Activated CD8-positive, alpha-beta memory T cell treated with anti-CD3 and anti-CD28 coated beads, Interleukin-2, amount 50 U/mL, for 48 hours (primary cell): ENCODE results near the gene TCEA2.
"Not testable (repeated sequence)": the region's sequence is repeated elsewhere in the genome, so short reads cannot be mapped to it uniquely, and the experiment has no call there.

Experiments
- DNase-seq: peaks from one replicate; pipeline ENCODE4 v3.0.0-alpha.2; 2020

Gene TCEA2

DNA sequence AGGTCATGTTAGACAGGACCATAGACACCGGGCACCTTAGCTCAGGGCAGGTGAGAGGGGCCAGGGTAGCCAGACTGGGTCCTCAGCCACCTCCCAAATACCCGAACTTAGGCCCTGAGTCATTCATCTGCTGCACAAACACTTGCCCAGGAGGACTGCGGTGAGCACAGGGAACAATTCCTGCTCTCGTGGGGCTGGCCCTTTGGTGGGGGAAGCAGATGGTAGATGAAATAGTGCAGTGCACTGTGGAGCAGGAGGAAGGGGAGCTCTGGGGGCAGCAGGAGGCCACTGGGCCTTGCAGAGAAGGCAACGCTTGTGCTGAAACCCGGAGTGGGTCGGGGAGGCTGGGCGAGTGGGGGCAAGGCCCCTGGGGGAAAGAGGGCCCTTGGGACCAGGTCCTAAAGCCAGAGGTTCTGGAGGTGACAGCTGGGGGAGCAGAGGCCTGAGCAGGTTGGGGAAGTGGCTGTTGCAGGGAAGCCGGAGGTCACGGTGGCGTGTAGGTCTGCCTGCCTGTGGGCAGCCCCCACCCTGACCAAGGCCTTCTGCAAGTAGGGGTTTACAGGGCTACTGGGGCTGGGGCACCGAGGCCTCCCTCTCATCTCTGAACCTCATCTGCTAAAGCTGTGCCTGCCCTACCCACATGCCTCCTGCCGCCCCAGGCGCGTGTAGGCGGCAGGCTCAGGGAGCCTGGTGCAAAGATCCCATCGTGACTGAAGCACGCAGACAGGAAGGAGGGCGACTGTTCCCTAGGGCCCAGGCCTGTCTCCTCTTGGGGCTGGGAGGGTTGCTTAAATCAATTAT lies 49.0 kb downstream of the TCEA2 start:
- DNase-seq: no peak

DNA sequence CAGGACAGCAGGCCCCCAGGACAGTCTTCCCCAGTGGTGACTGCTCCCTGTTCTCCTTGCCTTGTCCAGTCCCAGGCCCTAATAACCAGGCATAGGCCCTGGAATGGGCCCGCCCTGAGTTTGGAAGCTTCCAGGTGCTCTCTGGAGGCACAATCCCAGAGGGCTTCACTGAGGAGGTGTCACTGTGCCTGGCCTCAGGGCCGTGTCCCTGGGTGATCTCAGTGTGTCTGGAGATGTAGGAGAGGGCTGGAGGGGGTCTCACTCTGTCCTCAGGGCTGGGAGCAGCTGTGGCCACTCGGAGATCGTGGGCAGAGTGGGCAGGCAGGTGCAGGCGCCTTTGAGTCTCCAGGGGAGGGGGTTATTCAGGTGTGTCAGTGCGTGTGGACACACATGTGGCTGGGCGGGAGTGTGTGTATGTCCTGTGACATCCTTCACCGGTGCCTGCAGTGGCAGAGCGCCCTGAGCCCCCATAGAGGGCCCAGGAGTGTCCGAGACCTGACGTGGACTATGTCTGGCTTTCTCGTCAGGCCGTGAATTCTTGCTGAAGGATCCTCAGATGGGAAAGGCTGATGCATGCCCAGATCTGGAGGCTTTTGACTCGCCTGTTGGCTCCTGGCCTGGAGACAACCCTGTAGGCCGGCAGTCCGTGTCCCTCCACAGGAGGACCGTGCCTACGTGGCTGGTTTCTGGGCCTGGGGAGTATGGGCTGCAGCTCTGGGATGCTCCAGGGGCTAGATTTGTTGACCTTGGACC lies 49.9 kb downstream of the TCEA2 start:
- DNase-seq: no peak

DNA sequence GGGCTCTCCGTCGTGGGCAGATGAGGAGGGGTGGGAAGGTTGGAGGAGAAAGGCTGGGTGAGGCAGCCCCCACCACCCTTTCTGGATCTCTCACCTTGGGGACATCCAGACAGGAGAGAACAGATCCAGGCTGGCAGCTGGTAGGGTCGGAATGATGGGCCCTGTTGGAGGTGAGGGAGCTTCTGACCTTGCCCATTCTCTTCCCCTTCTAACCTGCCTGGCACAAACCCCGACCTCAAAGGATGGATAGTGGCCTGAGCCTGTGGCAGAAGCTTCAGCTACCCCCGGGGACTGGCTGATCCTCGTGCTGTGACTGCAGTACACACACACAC lies 50.4 kb downstream of the TCEA2 start:
- DNase-seq: no peak

DNA sequence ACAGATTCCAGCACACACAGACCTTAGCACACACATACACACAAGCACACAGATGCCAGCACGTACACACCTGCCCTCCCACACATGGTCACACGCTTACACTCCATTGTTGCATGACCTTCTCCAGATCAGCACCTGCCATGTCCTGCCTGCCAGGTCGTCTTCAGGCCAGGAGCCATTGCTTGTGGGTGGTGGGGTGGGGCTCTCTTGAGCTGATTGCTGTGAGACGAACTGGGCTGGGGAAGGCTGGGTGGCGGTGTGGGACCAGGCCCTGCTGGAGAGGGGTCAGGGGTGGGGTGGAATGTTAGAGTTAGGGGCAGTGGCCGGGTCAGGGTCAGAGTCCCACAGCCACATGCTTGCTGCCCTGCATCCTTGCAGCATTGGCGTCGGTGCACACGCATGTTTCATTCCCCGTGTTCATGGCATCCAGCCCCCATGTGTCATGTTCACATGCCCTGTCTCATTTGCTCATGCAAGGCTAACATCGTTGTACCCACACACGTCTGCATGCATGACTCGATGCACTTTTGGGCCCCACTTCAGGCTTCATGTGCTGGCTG lies 50.9 kb downstream of the TCEA2 start:
- DNase-seq: no peak

DNA sequence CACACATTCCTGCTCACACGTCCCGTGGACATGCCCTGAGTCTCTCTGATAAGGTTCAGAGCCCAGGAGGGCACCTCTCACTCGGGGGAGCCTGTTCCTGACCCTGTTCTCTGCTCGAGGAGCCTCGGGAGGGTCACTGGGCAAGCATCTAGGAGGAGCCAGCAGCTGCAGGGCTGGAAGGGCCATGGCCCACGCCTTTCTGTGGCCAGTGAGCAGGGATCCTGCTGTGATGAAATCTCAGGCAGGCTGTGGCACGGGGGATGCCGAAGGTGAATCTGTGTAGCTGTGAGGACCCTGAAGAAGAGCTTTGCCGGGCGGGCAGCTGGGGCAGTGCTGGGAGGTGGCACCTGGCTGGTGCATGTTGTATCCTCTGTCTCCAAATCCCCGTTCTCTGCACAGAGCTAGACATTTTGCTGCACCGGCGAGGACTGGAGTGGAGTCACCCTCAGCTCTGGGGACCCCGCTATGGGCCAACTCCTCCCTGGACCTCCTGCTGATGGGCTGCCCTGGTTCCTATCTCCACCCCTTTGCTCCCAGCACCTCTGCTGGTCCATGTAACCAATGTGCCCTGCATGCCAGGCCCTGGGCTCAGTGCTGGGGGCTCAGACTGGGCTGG lies 51.5 kb downstream of the TCEA2 start:
- DNase-seq: no peak

DNA sequence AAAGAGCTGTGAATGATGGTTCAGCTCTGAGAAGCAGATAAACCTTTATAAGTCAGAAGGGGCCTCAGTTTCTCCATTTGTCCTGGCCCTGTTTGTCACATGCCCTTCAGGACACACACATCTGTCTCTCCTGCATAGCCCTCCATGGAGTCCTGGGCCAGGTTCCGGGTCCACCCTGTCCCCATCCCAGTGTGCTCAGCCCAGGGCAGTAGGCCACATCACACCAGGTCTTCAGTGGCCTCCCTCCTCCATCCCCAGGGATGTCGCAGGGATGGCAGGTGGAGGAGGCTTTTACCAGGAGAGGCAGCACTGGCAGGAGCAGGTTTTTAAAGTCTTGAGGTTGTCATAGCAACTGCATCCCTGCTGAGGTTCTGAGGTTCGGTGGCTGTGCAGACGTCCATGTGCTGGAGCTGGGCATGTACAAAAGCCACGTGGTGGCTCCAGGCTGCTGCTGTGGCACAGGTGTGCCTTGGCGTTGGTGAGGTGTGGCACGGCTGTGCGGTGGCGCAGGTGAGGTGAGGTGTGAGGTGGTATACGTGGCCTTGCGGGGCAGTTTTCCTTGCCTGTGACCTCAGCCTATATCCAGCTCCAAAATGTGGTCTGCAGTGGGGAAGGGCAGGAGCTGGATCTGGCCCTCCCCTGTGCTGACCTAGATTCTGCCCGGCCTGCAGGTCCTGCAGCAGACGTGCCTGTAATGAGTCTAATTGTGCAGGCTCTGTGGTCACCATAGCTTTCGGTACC lies 52.3 kb downstream of the TCEA2 start:
- DNase-seq: no peak

DNA sequence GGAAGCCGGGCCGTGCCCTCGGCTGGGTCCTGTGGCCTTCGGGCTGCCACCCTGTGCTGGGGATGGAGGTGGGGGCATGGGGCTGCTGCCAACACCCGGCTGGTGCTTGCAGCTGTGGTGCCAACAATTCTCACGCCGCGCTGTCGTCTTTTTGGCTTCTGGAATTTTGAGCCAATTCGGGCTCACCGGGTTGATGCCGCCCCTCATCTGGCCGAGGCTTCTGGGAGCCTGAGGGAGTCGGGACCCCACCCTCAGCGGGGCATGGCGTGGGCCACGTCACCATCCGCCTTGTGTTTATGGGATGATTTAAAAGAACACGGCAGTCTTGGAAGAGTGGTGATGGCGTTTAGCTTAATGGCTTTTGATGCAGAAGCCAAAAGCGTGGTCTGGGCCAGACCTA lies 53.0 kb downstream of the TCEA2 start:
- DNase-seq: no peak

DNA sequence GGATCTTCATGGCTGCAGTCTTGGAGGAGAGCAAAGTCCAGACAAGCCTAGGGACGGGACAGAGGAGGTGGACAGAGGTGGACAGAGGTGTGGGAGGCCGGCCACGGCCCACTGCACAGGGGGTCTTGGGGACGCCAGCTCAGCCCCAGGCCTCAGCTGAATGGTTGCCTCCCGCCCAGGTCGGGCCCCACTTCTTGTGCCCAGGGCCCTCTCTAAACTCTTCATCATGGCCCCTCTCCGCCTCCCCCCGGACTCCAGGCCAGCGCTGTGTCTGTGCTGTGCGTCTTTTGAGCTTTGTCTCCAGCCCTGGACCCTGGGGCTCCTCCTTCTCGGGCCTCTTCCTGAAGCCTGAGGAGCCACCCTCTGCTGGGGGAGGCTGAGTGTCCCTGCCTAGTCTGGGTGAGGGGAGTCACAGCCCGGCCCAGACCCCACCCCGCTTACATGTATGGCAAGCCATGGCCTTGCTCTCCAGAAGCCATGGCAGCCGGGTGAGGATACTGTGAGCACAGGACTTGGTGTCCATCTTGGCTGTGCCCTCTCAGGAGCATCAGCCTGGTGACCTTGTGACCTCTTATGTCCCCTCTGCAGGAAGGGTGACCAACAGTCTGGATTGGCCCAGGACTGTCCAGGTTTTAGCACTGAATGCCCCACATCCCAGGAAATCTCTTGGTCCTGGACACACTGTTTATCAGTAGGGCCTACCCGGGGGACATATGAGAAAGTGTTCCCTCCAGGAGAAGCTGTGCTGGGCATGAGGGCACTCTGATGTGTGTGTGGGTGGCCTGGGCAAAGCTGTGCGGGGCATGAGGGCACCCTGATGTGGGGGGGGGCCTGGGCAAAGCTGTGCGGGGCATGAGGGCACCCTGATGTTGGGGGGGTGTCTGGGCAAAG lies 53.8 kb downstream of the TCEA2 start:
- DNase-seq: no peak

DNA sequence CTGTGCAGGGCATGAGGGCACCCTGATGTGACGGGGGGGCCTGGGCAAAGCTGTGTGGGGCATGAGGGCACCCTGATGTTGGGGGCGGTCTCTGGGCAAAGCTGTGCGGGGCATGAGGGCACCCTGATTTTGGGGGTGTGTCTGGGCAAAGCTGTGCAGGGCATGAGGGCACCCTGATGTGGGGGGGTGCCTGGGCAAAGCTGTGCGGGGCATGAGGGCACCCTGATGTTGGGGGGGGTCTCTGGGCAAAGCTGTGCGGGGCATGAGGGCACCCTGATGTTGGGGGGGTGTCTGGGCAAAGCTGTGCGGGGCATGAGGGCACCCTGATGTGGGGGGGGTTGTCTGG lies 54.4 kb downstream of the TCEA2 start:
- DNase-seq: not testable (repeated sequence)

DNA sequence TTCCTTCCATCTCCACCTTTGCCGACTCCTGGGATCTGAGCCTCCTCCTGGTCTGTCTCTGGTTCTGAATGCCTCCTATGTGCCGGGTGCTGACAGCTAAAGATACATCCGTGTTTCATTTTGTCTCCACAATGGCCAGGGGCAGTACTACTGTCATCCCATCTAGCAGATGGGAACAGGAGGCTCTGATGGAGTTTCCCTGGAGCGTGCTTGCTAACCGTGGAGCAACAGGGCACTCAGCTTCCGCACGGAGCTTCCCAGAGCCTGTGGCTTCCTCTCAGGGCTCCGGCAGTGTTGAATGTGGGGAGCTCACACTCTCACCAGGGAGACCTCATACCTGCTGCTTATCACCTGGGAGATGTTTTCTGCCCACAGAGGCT lies 56.3 kb downstream of the TCEA2 start:
- peak; percentile 53 for DNase-seq

DNA sequence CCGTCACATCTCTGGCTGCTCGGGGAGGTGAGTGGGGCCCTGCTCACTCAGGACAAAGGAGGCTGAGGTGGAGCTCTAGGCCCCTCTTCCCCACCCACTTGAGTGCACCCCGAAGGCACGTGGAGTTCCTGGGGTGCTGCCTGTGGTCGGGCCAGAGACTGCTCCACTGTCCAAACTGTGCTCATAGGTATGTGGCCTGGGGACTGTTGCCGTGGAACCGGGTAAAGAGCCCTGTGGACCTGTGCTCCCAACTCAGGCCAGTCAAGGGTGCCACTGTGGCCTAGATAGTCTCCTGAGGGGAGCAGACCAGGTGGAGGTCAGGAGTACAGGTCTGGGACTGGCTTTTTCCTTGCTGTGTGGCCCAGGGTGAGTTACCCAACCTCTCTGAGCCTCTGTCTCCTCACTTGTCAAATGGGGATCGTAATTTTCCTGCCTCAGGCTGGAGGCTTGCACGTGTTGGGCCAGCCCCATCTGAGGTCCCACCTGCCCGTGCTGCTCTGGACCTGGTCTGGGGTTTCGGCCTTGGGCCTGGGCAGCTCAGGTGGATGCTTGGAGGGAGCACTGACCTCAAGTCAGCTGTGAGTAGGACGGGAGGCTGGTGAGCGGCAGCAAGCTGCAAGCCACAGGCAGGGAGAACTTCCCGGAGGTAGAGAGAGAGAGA lies 56.8 kb downstream of the TCEA2 start:
- DNase-seq: peak; percentile 64

DNA sequence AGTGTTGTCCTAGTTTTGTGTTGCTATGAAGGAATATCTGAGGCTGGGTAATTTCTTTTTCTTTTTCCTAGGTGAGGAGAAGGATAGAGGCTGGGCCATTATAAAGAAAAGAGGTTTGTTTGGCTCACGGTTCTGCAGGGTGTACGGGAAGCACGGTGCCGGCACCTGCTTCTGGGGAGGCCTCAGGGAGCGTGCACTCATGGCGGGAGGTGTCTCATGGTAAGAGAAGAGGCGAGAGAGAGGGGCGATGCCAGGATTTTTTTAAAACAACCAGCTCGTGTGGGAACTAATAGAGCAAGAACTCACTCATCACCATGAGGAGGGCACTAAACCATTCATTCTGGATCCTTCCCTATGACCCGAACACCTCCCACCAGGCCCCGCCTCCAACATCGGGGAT lies 58.6 kb downstream of the TCEA2 start:
- peak; percentile 38 for DNase-seq
